H1 (cell line): ENCODE data around the gene MAP7D2. TPM values are rescaled to one million over a fixed set of nuclear protein-coding genes. Genes with fewer than 3 reads are reported as not detected.

Source experiments
- CTCF ChIA-PET: fragments of 300-600 bp; sonication (Branson Sonifier 250); formaldehyde crosslinking; loops from one replicate; lab custom pipeline; 2021; ENCODE audit not compliant: partially characterized antibody; lab: Charles Lee
- POLR2A ChIA-PET: fragments of 300-600 bp; sonication (Branson Sonifier 250); formaldehyde crosslinking; loops from one replicate; lab custom pipeline; 2021; ENCODE audit warnings: inconsistent platforms; ENCODE audit not compliant: partially characterized antibody; lab: Charles Lee
- DNase-seq, 2 experiments: peaks; one replicate each; pipeline versions ENCODE4 v3.0.0 to v3.0.0-alpha.2; 2010 to 2022; ENCODE audit warnings: low spot score in 2 of 2, low read depth in 1 of 2, mixed read lengths in 1 of 2
- FAIRE-seq: peaks from 2 replicates; lab custom pipeline; 2011; peaks lifted over from hg19 to GRCh38; lab: Jason Lieb, UNC
- H2AFZ ChIP-seq: 2 replicates; pipeline ENCODE4 v1.8.1; 2012; ENCODE audit warnings: low read length, inconsistent platforms
- H2AK5ac ChIP-seq: 2 replicates; pipeline ENCODE4 v1.6.1; 2013; ENCODE audit warnings: low read depth, low read length
- H2BK120ac ChIP-seq: replicated peaks from 2 replicates; pipeline ENCODE3; 2013; ENCODE audit warnings: low read depth, low read length, inconsistent platforms
- H2BK12ac ChIP-seq: 2 replicates; pipeline ENCODE4 v1.6.1; 2013; ENCODE audit warnings: low read depth, low read length
- H2BK15ac ChIP-seq: 2 replicates; pipeline ENCODE4 v1.6.1; 2013; ENCODE audit warnings: low read length
- H2BK20ac ChIP-seq: 2 replicates; pipeline ENCODE4 v1.6.1; 2013; ENCODE audit warnings: low read length
- H2BK5ac ChIP-seq: 2 replicates; pipeline ENCODE4 v1.6.1; 2013; ENCODE audit warnings: low read depth, low read length
- H3K14ac ChIP-seq: 2 replicates; pipeline ENCODE4 v1.6.1; 2013; ENCODE audit warnings: inconsistent platforms; ENCODE audit not compliant: insufficient read length
- H3K18ac ChIP-seq: 2 replicates; pipeline ENCODE4 v1.6.1; 2013; ENCODE audit warnings: low read length; ENCODE audit errors: extremely low read depth
- H3K23ac ChIP-seq: 2 replicates; pipeline ENCODE4 v1.6.1; 2013; ENCODE audit warnings: inconsistent platforms; ENCODE audit not compliant: insufficient read length
- H3K23me2 ChIP-seq: 2 replicates; pipeline ENCODE4 v1.6.1; 2013; ENCODE audit warnings: low read depth, low read length
- H3K27ac ChIP-seq: 2 replicates; pipeline ENCODE4 v1.6.1; 2011; ENCODE audit warnings: low read depth, low read length, inconsistent platforms
- H3K27me3 ChIP-seq, 4 experiments: replicated peaks in 1 of 4; 1 replicate in 1 of 4; 2 replicates in 3 of 4; pipeline versions ENCODE4 v1.6.1 to v1.8.1; 2011 to 2013; ENCODE audit warnings: low read length in 3 of 4, mild to moderate bottlenecking in 3 of 4, inconsistent platforms in 2 of 4, mixed read lengths in 2 of 4, moderate library complexity in 1 of 4; ENCODE audit not compliant: control insufficient read depth in 3 of 4, insufficient read depth in 3 of 4; ENCODE audit errors: extremely low read depth in 1 of 4
- H3K36me3 ChIP-seq, 4 experiments: 2 replicates each; pipeline versions ENCODE4 v1.6.1 to v1.8.1; 2011 to 2013; ENCODE audit warnings: mild to moderate bottlenecking in 4 of 4, low read length in 3 of 4, moderate library complexity in 2 of 4, control low read depth in 1 of 4, inconsistent platforms in 1 of 4; ENCODE audit not compliant: insufficient read depth in 4 of 4, control insufficient read depth in 2 of 4
- H3K4ac ChIP-seq: replicated peaks from 2 replicates; pipeline ENCODE3; 2013; ENCODE audit warnings: low read length, low read depth, mixed read lengths, inconsistent platforms; ENCODE audit not compliant: insufficient read length
- H3K4me1 ChIP-seq, 4 experiments: replicated peaks in 1 of 4; 1 replicate in 1 of 4; 2 replicates in 3 of 4; pipeline versions ENCODE4 v1.6.1 to v1.8.1; 2011 to 2013; ENCODE audit warnings: low read length in 3 of 4, inconsistent platforms in 2 of 4, mixed read lengths in 1 of 4; ENCODE audit not compliant: insufficient read depth in 4 of 4, control insufficient read depth in 3 of 4
- H3K4me2 ChIP-seq, 2 experiments: 2 replicates each; pipeline versions ENCODE4 v1.6.1 to v1.8.1; 2011 to 2013; ENCODE audit warnings: low read depth in 2 of 2, low read length in 2 of 2, control low read depth in 1 of 2, inconsistent platforms in 1 of 2, mild to moderate bottlenecking in 1 of 2; ENCODE audit not compliant: insufficient read depth in 1 of 2
- H3K4me3 ChIP-seq, 4 experiments: fragments of 200-600, 300-600 bp in 1 of 4; sonication (generic), shearing (Covaris generic), sonication (Bioruptor Twin) in 1 of 4; 2 replicates each; pipeline versions ENCODE4 v1.5.1 to v1.8.1; 2011 to 2016; ENCODE audit warnings: low read length in 4 of 4, low read depth in 3 of 4, control low read depth in 2 of 4, inconsistent platforms in 2 of 4, mild to moderate bottlenecking in 2 of 4, mixed read lengths in 1 of 4, moderate library complexity in 1 of 4; ENCODE audit not compliant: insufficient read depth in 2 of 4; ENCODE audit errors: extremely low read depth in 1 of 4
- H3K56ac ChIP-seq: replicated peaks from 2 replicates; pipeline ENCODE3; 2013; ENCODE audit warnings: low read depth, mild to moderate bottlenecking, mixed read lengths, low read length, inconsistent platforms; ENCODE audit not compliant: insufficient read length
- H3K79me1 ChIP-seq: 2 replicates; pipeline ENCODE4 v1.6.1; 2013; ENCODE audit warnings: low read depth, low read length, control low read depth
- H3K79me2 ChIP-seq, 2 experiments: 2 replicates each; pipeline versions ENCODE4 v1.6.1 to v1.8.1; 2012 to 2013; ENCODE audit warnings: low read length in 2 of 2, mild to moderate bottlenecking in 2 of 2, inconsistent platforms in 1 of 2; ENCODE audit not compliant: insufficient read depth in 2 of 2, control insufficient read depth in 1 of 2
- H3K9ac ChIP-seq, 4 experiments: replicated peaks in 1 of 4; 1 replicate in 1 of 4; 2 replicates in 3 of 4; pipeline versions ENCODE4 v1.6.1 to v1.8.1; 2011 to 2013; ENCODE audit warnings: low read depth in 3 of 4, low read length in 3 of 4, control low read depth in 2 of 4, mild to moderate bottlenecking in 2 of 4, moderate library complexity in 2 of 4, inconsistent platforms in 1 of 4; ENCODE audit errors: extremely low read depth in 1 of 4
- H3K9me3 ChIP-seq, 2 experiments: 2 replicates each; pipeline versions ENCODE4 v1.6.1 to v1.8.1; 2012 to 2013; ENCODE audit warnings: mild to moderate bottlenecking in 2 of 2, moderate library complexity in 2 of 2, control low read depth in 1 of 2, inconsistent platforms in 1 of 2, low read depth in 1 of 2, low read length in 1 of 2, mixed read lengths in 1 of 2; ENCODE audit not compliant: insufficient read depth in 2 of 2
- H4K20me1 ChIP-seq, 2 experiments: replicated peaks in 1 of 2; 2 replicates each; pipeline versions ENCODE3 to v1.8.1; 2011 to 2013; ENCODE audit warnings: inconsistent platforms in 2 of 2, low read length in 2 of 2, mild to moderate bottlenecking in 1 of 2; ENCODE audit not compliant: insufficient read depth in 2 of 2, control insufficient read depth in 1 of 2
- H4K5ac ChIP-seq: 2 replicates; pipeline ENCODE4 v1.6.1; 2013; ENCODE audit warnings: low read length, low read depth, mixed read lengths, inconsistent platforms; ENCODE audit not compliant: insufficient read length
- H4K8ac ChIP-seq: 2 replicates; pipeline ENCODE4 v1.8.0; 2013; ENCODE audit warnings: mild to moderate bottlenecking, moderate library complexity, low read length, inconsistent platforms; ENCODE audit not compliant: insufficient read depth; ENCODE audit errors: extremely low read depth
- H4K91ac ChIP-seq: replicated peaks from 2 replicates; pipeline ENCODE3; 2013; ENCODE audit warnings: low read length, mixed read lengths, inconsistent platforms; ENCODE audit not compliant: insufficient read length
- ASH2L ChIP-seq: fragments of 200-600, 300-600 bp; sonication (generic); IDR thresholded peaks from one replicate; pipeline ENCODE4 v1.7.1; 2017; ENCODE audit warnings: low read length
- BCL11A ChIP-seq, 2 experiments: IDR thresholded peaks; one replicate each; pipeline ENCODE4 v1.6.1; 2011; ENCODE audit warnings: low read depth in 2 of 2, low read length in 2 of 2, mild to moderate bottlenecking in 2 of 2
- CHD1 ChIP-seq: IDR thresholded peaks from 2 replicates; pipeline ENCODE4 v1.6.1; 2012; ENCODE audit warnings: low read depth, low read length, improper control_type of control experiment
- CHD2 ChIP-seq: IDR thresholded peaks from 2 replicates; pipeline ENCODE4 v1.6.1; 2012; ENCODE audit warnings: low read length, improper control_type of control experiment
- EP300 ChIP-seq, 2 experiments: IDR thresholded peaks; 1 replicate in 1 of 2; 2 replicates in 1 of 2; pipeline ENCODE4 v1.6.1; 2011 to 2012; ENCODE audit warnings: low read depth in 2 of 2, low read length in 2 of 2, mild to moderate bottlenecking in 2 of 2, borderline replicate concordance in 1 of 2, inconsistent platforms in 1 of 2, moderate library complexity in 1 of 2
- HDAC2 ChIP-seq, 2 experiments: fragments of 300-600 bp in 1 of 2; sonication (generic) in 1 of 2; IDR thresholded peaks; 2 replicates each; pipeline ENCODE4 v1.6.1; 2011 to 2012; ENCODE audit warnings: low read depth in 2 of 2, low read length in 2 of 2, mild to moderate bottlenecking in 2 of 2, moderate library complexity in 2 of 2, borderline replicate concordance in 1 of 2, inconsistent platforms in 1 of 2
- MAFK ChIP-seq: IDR thresholded peaks from 2 replicates; pipeline ENCODE4 v1.6.1; 2012; ENCODE audit warnings: low read depth, mild to moderate bottlenecking, improper control_type of control experiment, low read length
- SRF ChIP-seq: IDR thresholded peaks from 2 replicates; pipeline ENCODE4 v1.6.1; 2011; ENCODE audit warnings: mild to moderate bottlenecking, low read depth, low read length, moderate library complexity
- TCF12 ChIP-seq: IDR thresholded peaks from 2 replicates; pipeline ENCODE4 v1.6.1; 2011; ENCODE audit warnings: low read depth, mild to moderate bottlenecking, low read length
- WGBS, 2 experiments: shearing (Covaris generic) in 1 of 2; methylation state at CpG; one replicate each; pipeline versions ENCODE4 v1.1.6 to v1.1.7; 2013 to 2015; ENCODE audit warnings: low lambda C conversion rate in 2 of 2, mixed read lengths in 2 of 2, inconsistent platforms in 1 of 2, low coverage in 1 of 2, missing lambda C conversion rate in 1 of 2; ENCODE audit not compliant: insufficient replicate concordance in 2 of 2, insufficient coverage in 1 of 2, insufficient read length in 1 of 2; ENCODE audit errors: extremely low coverage in 1 of 2, missing lambda C conversion rate in 1 of 2; 5-methylcytosine and 5-hydroxymethylcytosine counted together
- polyA plus RNA-seq, 7 experiments: library from polyadenylated mRNA; depleted of rRNA in 3 of 7; stranded (reverse) in 5 of 7; unstranded in 2 of 7; fragments of >200 nt in 5 of 7; fragments of 200-250 nt in 2 of 7; gene quantifications; 1 replicate in 5 of 7; 2 replicates in 1 of 7; 4 replicates in 1 of 7; pipeline versions ENCODE4 v1.2.1 to v1.2.3, GENCODE V29; 2011 to 2013; ENCODE audit warnings: missing spikeins in 2 of 7, mixed read lengths in 2 of 7
- total RNA-seq: library from RNA; stranded (reverse); fragmentation: NEBNext Ultra II Directional; extraction: Animal tissue kit (Norgen Biotek cat#: 25700); gene quantifications from 2 replicates; pipeline ENCODE4 v1.2.1, GENCODE V29; 2021
- TF ChIP-seq, protein P1 (sequence below): IDR thresholded peaks from 2 replicates; pipeline ENCODE4 v1.6.1; 2012; ENCODE audit warnings: low read length, inconsistent platforms

MAP7D2 gene
- total and polyA plus RNA-seq, 2 of the 8 experiments (the other 6 are each of a cell fraction or from before 2014, with no cell fraction given), result 0.65 to 0.83 TPM

DNA sequence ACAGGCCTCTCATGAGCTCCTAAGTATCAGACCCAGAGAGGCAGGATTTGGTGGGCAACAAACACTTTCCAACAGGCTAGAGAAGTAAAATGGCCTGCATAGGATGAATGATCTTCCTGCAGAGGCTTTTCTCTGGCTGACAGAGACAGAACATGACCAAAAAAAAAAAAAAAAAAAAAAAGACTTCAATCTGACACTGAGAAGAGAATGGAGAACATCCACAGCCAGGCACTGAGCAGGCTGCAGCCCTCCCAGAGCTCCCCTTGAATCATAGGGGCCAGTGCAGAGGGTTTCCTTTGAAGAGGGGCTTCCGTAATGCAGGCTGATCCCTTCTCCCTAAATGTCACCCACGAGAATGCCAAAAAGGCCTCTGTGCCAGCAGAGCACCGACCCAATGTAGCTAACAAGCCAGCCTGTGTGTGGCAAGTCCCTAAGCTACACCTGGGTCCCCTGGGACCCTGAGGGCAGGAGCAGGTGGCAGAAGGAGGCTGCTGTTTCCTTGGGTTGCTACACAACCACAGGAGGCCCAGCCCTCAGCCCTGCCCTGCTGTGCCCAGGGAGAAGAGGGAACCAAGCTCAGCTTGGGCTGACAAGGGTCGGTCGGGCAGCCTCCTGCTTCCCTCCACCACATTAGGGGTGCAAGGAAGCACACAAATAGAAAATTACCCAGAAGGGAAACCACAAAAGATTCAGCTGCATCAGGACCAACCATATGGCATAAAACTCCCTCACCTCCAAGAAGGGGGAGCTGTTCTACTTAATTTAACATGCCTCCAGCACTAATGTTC lies 55.6 kb downstream of the MAP7D2 start:
- H3K27ac ChIP-seq, result no peak overlapping the region
- no peak overlapping the region for H2BK5ac ChIP-seq
- H3K9me3 ChIP-seq, result no peaks in the 10 kb centered on the region
- POLR2A ChIA-PET, result interaction anchor here (0.8 kb wide), 1 partner anchor 61 kb away, joined by 4 read pairs; no protein-coding TSS in a partner anchor
- WGBS, 2 experiments, result 85% methylated on average over 5 of the region's 5 CpGs; no CpG with 5 or more reads in 1 of the 2 experiments
- no peak overlapping the region for H3K9ac ChIP-seq
- H3K4me1 ChIP-seq, result 0 out of 7 replicates have a peak, but pooled peaks cover 0 to 3% (median 0%) of the 10 kb centered on the region in 4 experiments
- no peak overlapping the region for H3K56ac ChIP-seq
- H4K91ac ChIP-seq, result no peak overlapping the region
- H3K4ac ChIP-seq, result no peak overlapping the region
- no peaks in the 10 kb centered on the region for H4K20me1 ChIP-seq
- no peak overlapping the region for H2AFZ ChIP-seq
- CTCF ChIA-PET, result interaction anchor here (0.6 to 2.8 kb wide), 2 partner anchors 70 to 156 kb away, joined by 3 to 16 read pairs; no protein-coding TSS in a partner anchor
- no peak overlapping the region for H3K4me2 ChIP-seq
- H4K5ac ChIP-seq, result no peak overlapping the region
- H3K79me1 ChIP-seq, result no peaks in the 10 kb centered on the region
- no peak overlapping the region for H3K23ac ChIP-seq
- FAIRE-seq (no peak), DNase-seq (no peak)
- no peak overlapping the region for H2BK15ac ChIP-seq
- no peak overlapping the region for H2BK120ac ChIP-seq
- no peak overlapping the region for H3K4me3 ChIP-seq
- no peak overlapping the region for H3K14ac ChIP-seq
- no peaks in the 10 kb centered on the region for H3K23me2 ChIP-seq
- H4K8ac ChIP-seq, result no peak overlapping the region
- H2BK20ac ChIP-seq, result no peak overlapping the region
- no peak overlapping the region for H2AK5ac ChIP-seq
- no peak overlapping the region for H3K18ac ChIP-seq
- H2BK12ac ChIP-seq, result no peak overlapping the region
- H3K79me2 ChIP-seq, result no peaks in the 10 kb centered on the region
- no peaks in the 10 kb centered on the region for H3K36me3 ChIP-seq
- no peaks in the 10 kb centered on the region for H3K27me3 ChIP-seq
- TF ChIP-seq, protein P1, sequence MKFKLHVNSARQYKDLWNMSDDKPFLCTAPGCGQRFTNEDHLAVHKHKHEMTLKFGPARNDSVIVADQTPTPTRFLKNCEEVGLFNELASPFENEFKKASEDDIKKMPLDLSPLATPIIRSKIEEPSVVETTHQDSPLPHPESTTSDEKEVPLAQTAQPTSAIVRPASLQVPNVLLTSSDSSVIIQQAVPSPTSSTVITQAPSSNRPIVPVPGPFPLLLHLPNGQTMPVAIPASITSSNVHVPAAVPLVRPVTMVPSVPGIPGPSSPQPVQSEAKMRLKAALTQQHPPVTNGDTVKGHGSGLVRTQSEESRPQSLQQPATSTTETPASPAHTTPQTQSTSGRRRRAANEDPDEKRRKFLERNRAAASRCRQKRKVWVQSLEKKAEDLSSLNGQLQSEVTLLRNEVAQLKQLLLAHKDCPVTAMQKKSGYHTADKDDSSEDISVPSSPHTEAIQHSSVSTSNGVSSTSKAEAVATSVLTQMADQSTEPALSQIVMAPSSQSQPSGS, result no peak
- TF ChIP-seq ASH2L (no peak), EP300 (IDR thresholded peaks at IDR 0.05; ENCODE audit: borderline replicate concordance in 1 of 2, low read depth in 2 of 2, low read length in 2 of 2) (no peak), BCL11A (IDR thresholded peaks at IDR 0.05; ENCODE audit: low read depth in 2 of 2, low read length in 2 of 2) (no peak), TCF12 (no peak), CHD1 (no peak), HDAC2 (IDR thresholded peaks at IDR 0.05; ENCODE audit: borderline replicate concordance in 1 of 2, low read depth in 2 of 2, low read length in 2 of 2) (no peak), CHD2 (no peak), SRF (no peak), MAFK (no peak)
